ENCODE data around the gene PRDM16.

PRDM16 gene

DNA sequence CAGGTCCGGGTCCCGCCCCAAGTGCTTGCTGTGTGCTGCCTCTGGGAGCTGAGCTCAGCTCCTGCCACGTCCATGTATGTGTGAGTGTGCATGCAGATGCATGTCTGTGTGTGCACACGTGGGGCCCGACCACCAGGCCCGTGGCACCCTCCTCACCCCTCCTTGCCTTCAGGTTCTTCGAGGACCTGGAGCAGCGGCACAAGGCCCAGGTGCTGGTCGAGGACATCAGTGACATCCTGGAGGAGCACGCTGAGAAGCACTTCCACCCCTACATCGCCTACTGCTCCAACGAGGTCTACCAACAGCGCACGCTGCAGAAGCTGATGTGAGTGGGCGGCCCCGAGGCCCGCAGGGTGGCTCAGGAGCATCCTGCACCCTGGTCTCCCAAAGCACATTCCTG is 403.9 kb downstream of the PRDM16 start:
- Histone ChIP-seq H3K9ac (ENCODE audit: low read depth, low read length, poor library complexity, severe bottlenecking) (no peak overlapping the region), H3K79me2 (ENCODE audit: insufficient read depth, low read length) (no peaks in the 10 kb centered on the region), H3K9me3 (ENCODE audit: insufficient read depth, low read depth, low read length) (no peaks in the 10 kb centered on the region), H3K4me2 (ENCODE audit: low read depth, low read length, poor library complexity, severe bottlenecking) (no peak overlapping the region), H3K4me1 (ENCODE audit: insufficient read depth, low read length, poor library complexity, severe bottlenecking) (no peaks in the 10 kb centered on the region), H3F3A (ENCODE audit: low read depth) (no peaks in the 10 kb centered on the region), H3K9me2 (replicated peaks; ENCODE audit: low read depth, low read length) (no peaks in the 10 kb centered on the region), H2AFZ (ENCODE audit: low read length) (no peak overlapping the region), H3K36me3 (ENCODE audit: insufficient read depth, low read length) (no peaks in the 10 kb centered on the region), H4K20me1 (ENCODE audit: insufficient read depth, low read length, poor library complexity, severe bottlenecking) (no peaks in the 10 kb centered on the region), H3K27me3 (ENCODE audit: insufficient read depth, low read length, poor library complexity, severe bottlenecking) (no peaks in the 10 kb centered on the region), H3K4me3 (ENCODE audit: low read length, poor library complexity, severe bottlenecking) (no peak overlapping the region)
- TF ChIP-seq, protein P1, sequence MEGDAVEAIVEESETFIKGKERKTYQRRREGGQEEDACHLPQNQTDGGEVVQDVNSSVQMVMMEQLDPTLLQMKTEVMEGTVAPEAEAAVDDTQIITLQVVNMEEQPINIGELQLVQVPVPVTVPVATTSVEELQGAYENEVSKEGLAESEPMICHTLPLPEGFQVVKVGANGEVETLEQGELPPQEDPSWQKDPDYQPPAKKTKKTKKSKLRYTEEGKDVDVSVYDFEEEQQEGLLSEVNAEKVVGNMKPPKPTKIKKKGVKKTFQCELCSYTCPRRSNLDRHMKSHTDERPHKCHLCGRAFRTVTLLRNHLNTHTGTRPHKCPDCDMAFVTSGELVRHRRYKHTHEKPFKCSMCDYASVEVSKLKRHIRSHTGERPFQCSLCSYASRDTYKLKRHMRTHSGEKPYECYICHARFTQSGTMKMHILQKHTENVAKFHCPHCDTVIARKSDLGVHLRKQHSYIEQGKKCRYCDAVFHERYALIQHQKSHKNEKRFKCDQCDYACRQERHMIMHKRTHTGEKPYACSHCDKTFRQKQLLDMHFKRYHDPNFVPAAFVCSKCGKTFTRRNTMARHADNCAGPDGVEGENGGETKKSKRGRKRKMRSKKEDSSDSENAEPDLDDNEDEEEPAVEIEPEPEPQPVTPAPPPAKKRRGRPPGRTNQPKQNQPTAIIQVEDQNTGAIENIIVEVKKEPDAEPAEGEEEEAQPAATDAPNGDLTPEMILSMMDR (conservative IDR thresholded peaks at IDR 0.05; ENCODE audit: low read length) = no peak
- TF ChIP-seq EZH2phosphoT487 (IDR thresholded peaks at IDR 0.05; ENCODE audit: borderline replicate concordance) = no peak

DNA sequence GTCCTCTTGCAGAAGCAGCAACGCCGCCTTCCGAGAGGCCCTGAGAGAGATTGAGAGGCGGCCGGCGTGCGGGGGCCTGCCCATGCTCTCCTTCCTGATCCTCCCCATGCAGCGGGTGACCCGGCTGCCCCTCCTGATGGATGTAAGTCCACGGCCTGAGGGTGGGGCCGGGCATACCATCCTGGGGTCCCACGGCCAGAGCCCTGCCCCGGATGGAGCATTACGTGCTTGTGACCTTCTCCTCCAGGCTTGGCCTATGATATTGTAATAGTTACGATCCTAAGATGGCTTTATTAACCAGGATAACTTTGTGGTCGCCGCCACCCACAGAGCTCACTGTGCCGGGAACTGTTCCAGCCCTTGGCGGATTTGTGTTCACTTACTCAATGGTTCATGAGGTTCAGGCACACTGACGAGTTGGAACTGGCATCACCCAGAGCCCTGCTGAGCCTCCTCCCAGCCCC is 404.4 kb downstream of the PRDM16 start:
- TF ChIP-seq, protein P1 (conservative IDR thresholded peaks at IDR 0.05; ENCODE audit: low read length) = no peak
- TF ChIP-seq EZH2phosphoT487 (IDR thresholded peaks at IDR 0.05; ENCODE audit: borderline replicate concordance) = no peak
- H3K27me3 ChIP-seq (ENCODE audit: insufficient read depth, low read length, poor library complexity, severe bottlenecking) = no peaks in the 10 kb centered on the region
- no peaks in the 10 kb centered on the region for H3K4me1 ChIP-seq (ENCODE audit: insufficient read depth, low read length, poor library complexity, severe bottlenecking)
- no peaks in the 10 kb centered on the region for H3K79me2 ChIP-seq (ENCODE audit: insufficient read depth, low read length)
- no peak overlapping the region for H3K4me3 ChIP-seq (ENCODE audit: low read length, poor library complexity, severe bottlenecking)
- no peak overlapping the region for H2AFZ ChIP-seq (ENCODE audit: low read length)
- no peak overlapping the region for H3K9ac ChIP-seq (ENCODE audit: low read depth, low read length, poor library complexity, severe bottlenecking)
- no peaks in the 10 kb centered on the region for H3F3A ChIP-seq (ENCODE audit: low read depth)
- no peaks in the 10 kb centered on the region for H4K20me1 ChIP-seq (ENCODE audit: insufficient read depth, low read length, poor library complexity, severe bottlenecking)
- H3K9me2 ChIP-seq (replicated peaks; ENCODE audit: low read depth, low read length) = no peaks in the 10 kb centered on the region
- H3K9me3 ChIP-seq (ENCODE audit: insufficient read depth, low read depth, low read length) = no peaks in the 10 kb centered on the region
- no peak overlapping the region for H3K4me2 ChIP-seq (ENCODE audit: low read depth, low read length, poor library complexity, severe bottlenecking)
- no peaks in the 10 kb centered on the region for H3K36me3 ChIP-seq (ENCODE audit: insufficient read depth, low read length)

DNA sequence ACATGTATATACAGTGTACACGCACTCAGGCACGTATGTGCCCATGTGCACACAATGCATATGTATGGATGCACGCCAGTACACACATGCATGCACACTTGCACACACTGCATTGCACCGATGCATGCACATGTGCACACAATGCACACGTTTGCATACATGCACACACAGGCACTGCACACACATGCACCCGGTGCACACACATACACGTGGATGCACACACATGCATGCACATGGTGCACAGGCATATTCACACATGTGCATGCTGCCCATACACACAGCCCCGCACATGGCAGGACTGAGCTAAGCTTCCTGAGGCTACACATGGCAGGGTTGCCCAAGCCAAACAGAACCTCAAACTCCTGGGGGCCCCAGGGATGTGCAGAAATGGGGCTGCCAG is 405.0 kb downstream of the PRDM16 start:
- no peaks in the 10 kb centered on the region for H3K79me2 ChIP-seq (ENCODE audit: insufficient read depth, low read length)
- H3K36me3 ChIP-seq (ENCODE audit: insufficient read depth, low read length) = no peaks in the 10 kb centered on the region
- H3K4me2 ChIP-seq (ENCODE audit: low read depth, low read length, poor library complexity, severe bottlenecking) = no peak overlapping the region
- H2AFZ ChIP-seq (ENCODE audit: low read length) = no peak overlapping the region
- H3K9ac ChIP-seq (ENCODE audit: low read depth, low read length, poor library complexity, severe bottlenecking) = no peak overlapping the region
- H3K9me3 ChIP-seq (ENCODE audit: insufficient read depth, low read depth, low read length) = no peaks in the 10 kb centered on the region
- H3K4me1 ChIP-seq (ENCODE audit: insufficient read depth, low read length, poor library complexity, severe bottlenecking) = no peaks in the 10 kb centered on the region
- H3K27me3 ChIP-seq (ENCODE audit: insufficient read depth, low read length, poor library complexity, severe bottlenecking) = no peaks in the 10 kb centered on the region
- H4K20me1 ChIP-seq (ENCODE audit: insufficient read depth, low read length, poor library complexity, severe bottlenecking) = no peaks in the 10 kb centered on the region
- H3K4me3 ChIP-seq (ENCODE audit: low read length, poor library complexity, severe bottlenecking) = no peak overlapping the region
- no peak for TF ChIP-seq EZH2phosphoT487 (IDR thresholded peaks at IDR 0.05; ENCODE audit: borderline replicate concordance)
- TF ChIP-seq, protein P1 (conservative IDR thresholded peaks at IDR 0.05; ENCODE audit: low read length) = no peak
- H3F3A ChIP-seq (ENCODE audit: low read depth) = no peaks in the 10 kb centered on the region
- no peaks in the 10 kb centered on the region for H3K9me2 ChIP-seq (replicated peaks; ENCODE audit: low read depth, low read length)
